NB4 (cell line): ENCODE measurements around the gene MADD.

Source experiments
- CTCF ChIP-seq: IDR thresholded peaks from one replicate; pipeline ENCODE4 v1.5.1; 2012; ENCODE audit warnings: low read depth, low read length
- POLR2A ChIP-seq: IDR thresholded peaks from 2 replicates; pipeline ENCODE4 v1.6.1; 2011; ENCODE audit warnings: mild to moderate bottlenecking; ENCODE audit not compliant: insufficient read length; ENCODE audit errors: extremely low read depth
- TF ChIP-seq, protein P1 (sequence below): IDR thresholded peaks from 2 replicates; pipeline ENCODE4 v1.6.1; 2011; ENCODE audit warnings: low read depth, low read length

DNA sequence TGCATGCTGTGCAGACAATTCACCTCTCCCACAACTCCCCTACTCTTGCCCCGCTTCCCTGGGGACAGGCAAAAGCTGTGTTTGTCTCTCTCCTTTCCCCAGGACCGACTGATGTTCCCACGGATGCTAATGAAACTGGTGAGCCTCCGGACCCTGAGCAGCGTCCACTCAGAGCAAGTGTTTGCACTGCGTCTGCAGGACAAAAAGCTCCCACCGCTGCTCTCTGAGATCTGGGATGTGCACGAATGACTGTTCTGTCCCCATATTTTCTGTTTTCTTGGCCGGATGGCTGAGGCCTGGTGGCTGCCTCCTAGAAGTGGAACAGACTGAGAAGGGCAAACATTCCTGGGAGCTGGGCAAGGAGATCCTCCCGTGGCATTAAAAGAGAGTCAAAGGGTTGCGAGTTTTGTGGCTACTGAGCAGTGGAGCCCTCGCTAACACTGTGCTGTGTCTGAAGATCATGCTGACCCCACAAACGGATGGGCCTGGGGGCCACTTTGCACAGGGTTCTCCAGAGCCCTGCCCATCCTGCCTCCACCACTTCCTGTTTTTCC lies 1.4 kb upstream of the MADD start:
- TF ChIP-seq CTCF: no peak
- TF ChIP-seq POLR2A: peak; percentile 24
- TF ChIP-seq, protein P1, sequence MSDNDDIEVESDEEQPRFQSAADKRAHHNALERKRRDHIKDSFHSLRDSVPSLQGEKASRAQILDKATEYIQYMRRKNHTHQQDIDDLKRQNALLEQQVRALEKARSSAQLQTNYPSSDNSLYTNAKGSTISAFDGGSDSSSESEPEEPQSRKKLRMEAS: 0 out of 2 replicates have a peak, but pooled peaks have one; percentile 16
